Islet of Langerhans (tissue), 1 donor: ENCODE measurements around the gene KIAA1958.
A peak's percentile ranks its signal among the peaks of the same experiment; 100 is the strongest.

Experiments
- FAIRE-seq: peaks from one replicate; lab custom pipeline; 2011; peaks lifted over from hg19 to GRCh38; lab: Jason Lieb, UNC

Gene KIAA1958

DNA sequence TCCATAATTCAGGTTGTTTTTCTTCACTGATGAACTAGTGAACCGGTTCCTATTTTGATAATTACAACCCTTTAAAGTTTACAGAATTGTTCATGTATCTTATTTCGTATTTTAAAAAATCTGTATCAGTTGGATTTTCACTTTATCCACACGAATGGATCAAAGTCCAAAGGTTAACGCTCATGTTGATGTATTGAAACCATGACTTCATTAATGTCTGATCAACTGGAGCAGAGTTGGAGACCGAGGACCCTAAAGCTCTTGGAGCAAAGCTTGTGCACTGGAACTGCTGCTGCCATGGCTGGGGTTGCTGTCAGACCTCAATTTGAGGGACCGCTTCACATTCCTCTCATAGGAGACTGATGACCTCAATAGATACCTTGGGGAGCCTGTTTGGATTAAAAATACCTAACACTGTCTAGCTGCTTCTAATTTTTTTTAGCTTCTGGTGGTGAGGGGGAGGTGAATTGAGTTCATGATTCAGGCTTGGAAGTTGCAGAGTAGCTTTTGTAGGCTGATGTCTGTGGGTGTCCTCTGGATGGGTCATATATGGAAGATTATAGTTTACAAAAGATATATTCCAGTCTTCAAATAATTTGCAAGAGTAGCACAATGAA is 45.1 kb downstream of the KIAA1958 start:
- peak; percentile 83 for FAIRE-seq

DNA sequence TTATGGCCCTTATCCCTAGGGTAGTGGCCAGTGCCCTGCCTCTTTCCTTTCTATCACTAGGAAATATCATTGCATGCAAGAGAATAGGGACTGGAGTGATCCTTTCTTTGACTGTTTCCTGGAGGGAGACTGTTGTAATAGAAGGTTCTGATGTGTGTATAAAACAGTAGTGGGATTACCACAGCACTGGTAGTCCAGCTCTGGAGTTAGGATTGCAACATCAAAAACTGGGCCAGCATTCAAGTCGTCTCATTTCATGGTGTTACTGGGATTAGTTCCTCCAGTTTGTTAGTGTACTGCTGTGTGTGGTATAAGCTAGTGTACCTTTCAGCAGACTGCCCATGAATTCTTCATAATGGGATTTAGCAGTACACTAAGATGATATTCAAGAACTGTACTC is 45.8 kb downstream of the KIAA1958 start:
- no peak for FAIRE-seq

DNA sequence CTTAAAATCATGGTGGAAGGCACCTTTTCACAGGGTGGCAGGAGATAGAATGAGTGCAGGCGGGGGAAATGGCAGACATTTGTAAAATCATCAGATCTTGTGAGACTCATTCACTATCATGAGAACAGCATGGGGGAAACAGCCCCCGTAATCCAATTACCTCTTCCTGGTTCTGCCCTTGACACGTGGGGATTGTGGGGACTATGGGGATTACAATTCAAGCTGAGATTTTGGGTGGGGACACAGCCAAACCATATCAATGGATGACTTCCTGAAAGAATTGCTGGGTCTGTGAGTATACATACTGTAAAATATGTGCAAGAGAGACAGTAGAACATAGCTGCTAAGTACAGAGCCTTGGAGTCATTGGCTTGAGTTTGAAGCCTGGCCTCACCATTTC is 47.0 kb downstream of the KIAA1958 start:
- FAIRE-seq, result no peak

DNA sequence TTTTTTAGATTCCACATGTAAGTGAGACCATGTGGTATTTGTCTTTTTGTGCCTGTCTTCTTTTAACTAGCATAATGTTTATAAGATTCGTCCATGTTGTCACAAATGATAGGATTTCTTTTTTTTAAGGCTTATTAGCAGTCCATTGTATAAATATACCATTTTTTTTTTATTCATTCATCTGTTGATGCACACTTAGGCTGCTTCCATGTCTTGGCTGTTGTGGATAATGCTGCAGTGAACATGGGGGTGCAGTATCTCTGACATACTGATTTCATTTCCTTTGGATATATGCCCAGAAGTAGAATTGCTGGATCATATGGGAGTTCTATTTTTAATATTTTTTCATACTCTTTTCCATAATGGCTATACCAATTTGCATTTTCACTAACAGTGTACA is 48.7 kb downstream of the KIAA1958 start:
- FAIRE-seq, result no peak

DNA sequence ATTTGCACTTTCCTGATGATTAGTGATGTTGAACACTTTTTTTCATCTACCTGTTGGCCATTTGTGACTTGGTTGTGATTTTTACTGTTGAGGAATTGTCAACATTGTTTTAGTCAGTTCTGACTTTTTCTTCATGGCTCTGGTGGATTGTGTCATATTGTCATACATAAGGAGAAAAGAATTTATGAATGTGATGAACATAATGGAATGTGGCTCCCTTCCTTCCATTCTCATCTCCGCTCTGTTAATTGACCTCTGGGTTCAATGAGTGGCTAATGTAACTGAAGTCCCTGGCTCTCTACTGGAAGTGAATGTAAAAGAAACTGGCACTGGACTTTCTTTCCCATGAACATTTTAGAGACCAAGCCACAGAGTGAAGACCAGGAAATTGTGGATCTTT is 49.2 kb downstream of the KIAA1958 start:
- no peak for FAIRE-seq

DNA sequence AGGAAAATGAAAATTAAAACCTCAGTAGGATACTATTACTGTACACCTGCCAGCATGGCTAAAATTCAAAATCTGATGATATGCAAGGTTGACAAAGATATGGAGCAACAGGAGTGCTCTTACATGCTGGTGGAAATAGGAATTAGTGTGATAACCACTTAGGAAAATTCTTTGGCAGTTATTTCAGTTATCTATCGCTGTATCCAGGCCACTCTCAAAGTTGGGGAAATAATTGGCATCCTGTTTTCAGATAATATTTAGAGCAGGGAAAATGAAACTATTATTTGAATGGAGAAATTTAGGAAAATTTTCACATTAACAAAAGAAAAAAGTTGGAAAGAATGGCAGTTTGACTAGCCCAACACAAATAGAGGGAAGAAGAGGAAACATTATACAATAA is 50.9 kb downstream of the KIAA1958 start:
- FAIRE-seq, result no peak

DNA sequence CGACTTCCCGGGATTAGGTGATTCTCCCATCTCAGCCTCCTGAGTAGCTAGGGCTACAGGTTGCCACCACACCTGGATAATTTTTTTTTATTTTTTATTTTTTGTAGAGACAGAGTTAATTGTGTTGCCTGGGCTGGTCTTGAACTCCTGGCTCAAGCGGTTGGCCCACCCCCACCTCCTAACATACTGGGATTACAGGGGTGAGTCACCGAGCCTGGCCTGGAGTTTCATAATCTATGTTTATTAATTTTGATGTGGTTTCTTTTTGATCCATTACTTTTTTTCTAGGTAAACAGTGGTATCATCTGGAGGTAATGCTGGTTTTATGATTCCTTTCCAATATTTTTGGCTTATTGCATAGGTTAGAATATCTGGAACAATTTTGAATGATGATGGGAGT is 54.2 kb downstream of the KIAA1958 start:
- no peak for FAIRE-seq

DNA sequence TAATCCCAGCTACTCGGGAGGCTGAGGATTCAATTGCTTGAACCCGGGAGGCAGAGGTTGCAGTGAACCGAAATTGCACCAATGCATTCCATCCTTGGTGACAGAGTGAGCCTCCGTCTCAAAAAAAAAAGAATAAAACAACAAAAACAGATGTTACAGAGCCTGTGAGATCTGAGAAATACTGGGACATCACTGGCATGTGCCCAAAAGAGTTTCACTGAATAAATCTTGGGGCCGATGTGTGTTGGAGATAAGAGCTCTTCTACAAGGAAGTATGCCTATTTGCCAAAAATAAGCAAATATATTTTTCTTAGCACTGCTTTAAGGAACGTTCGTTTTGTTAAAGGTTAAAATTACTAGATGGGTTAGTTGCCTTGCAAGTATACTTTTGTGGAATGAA is 55.1 kb downstream of the KIAA1958 start:
- no peak for FAIRE-seq

DNA sequence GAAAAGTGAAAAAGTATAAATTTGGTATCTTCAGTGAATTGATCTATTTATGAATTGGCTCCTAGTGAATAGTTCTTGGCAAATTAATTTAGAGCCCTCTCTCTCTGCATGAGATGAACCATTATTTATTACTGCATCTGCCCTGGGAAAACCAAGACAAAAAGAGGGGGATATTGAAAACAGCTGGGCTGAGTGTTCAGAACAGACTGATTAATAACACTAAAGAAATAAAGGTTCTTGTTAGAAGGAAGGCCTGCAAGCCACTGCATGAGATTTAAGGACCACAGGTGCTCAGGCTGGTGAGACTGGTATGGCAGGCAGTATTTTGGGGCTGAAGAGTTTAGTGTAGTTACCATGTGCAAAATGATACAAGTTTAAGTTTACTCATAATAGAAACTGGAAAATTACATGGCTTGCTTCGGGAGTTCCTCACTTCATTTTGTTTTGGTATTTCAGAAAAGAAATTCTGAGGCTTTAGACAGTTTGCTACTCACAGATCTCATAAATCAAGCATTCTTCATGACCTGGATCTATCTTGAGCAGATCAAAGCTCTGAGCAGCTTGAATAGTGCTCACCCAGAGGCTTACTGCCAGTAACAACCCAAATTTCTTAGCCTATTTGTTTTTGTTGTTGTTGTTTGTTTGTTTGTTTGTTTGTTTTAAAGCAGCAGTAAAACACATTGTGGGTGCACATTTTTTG is 56.1 kb downstream of the KIAA1958 start:
- no peak for FAIRE-seq

DNA sequence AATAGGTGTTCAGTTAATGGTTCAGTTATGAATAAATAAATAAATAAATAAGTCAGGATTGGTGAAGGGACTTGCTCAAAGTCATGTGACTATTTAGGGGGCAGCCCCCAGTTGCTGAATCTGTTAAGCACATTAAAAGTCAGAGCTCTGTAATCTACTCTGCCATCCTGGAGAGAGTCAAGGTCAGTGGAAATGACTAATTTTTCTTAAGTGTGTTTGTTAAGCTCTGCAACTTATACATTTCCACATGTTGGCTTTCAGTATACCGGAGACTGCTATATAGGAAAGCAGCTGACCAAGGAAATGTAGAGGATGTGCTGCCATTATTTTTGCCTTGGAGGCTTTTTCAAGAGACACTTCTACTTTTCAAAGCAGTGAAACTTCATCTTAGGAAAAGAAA is 57.9 kb downstream of the KIAA1958 start:
- FAIRE-seq, result no peak

DNA sequence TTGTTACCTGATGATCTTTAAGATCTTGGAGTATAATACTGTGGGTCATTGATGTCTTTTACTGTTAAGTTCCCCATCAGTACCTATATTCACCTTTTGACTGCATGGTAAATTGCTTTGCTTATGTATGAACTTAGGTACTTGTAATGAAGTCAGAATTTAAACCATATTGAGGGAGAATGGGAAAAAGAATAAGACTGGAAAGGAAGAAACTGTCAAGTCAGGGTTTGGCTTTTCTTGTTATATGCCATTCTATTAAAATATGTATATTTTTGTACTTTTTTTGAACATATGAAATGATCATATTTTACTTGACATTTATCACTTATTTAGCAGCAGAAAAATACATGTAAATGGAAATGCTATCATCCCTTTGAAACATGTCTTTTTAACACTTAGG is 58.6 kb downstream of the KIAA1958 start:
- FAIRE-seq, result no peak

DNA sequence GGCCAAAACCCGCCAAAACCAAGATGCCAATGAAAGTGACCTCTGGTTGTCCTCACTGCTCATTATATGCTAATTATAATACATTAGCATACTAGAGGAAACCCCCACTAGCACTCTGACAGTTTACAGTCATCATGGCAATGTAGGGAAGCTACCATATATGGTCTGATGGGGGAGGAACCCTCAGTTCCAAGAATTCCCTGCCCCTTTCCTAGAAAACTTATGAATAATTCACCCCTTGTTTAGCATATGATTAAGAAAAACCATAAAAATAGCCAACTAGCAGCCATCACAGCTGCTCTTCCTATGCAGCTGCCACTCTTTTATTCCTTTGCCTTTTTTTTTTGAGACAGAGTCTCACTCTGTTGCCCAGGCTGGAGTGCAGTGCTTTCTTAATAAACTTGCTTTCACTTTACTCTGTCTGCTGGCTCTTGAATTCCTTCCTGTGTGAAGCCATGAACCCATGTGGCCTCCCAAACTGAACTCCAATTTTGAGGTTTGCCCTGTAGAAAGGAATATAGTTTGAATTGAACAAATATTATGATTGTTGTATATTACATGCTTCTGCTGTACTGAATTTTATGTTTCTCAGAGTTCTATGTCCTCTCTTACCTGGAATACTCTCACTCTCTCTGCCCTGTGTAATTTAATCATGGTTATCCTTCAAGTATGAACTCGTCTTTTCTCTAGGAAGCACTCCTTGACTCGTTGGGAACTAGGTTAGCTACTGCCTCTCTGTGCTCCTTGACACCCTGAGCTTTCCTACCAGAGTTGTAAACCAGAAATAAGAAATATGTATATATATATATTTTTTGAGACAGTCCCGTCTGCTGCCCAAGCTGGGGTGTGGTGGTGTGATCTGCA is 59.8 kb downstream of the KIAA1958 start:
- FAIRE-seq, result no peak

DNA sequence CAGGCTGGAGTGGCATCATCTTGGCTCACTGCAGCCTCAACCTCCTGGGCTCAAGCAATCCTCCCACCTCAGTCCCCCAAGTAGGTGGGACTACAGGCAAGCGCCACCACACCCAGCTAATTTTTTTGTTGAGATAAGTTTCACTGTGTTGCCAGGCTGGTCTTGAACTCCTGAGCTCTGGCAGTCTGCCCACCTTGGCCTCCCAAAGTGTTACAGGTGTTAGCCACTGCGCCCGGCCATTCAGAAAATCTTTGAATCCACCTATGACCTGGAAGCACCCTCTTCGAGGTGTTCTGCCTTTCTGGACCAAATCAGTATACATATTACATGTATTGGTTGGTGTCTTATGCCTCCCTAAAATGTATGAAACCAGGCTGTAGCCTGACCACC is 61.4 kb downstream of the KIAA1958 start:
- no peak for FAIRE-seq

DNA sequence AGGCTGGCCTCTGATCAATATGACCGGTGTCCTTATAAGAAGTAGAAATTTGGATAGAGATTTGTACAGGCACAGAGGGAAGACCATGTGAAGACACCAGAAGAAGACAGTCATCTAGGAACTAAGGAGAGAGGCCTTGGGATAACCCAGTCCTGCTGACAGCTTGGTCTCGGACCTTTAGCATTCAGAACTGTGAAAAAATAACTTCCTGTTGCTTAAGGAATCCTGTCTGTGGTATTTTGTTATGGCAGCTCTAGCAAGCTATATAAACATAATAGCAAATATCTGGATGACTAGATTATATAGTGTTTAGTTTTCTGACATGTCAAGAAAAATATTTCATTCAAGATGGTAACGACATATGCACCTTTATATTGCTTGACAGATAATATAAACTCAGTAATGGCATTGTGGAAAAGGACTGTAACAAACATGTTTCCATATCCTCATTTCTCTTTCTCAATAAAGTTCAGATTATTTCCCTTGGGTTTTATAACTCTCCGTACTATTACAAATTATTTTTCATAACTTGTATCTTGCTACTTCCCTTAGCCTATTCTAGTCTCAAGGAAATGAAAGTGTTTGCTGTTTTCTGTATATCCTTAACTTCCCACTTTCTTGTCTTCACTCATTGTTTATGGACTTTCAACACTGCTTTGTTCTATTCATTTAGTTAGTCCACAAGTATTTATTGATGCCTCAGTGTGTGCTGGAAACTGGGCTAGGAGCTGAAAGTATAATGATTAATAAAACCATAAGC is 62.4 kb downstream of the KIAA1958 start:
- no peak for FAIRE-seq

DNA sequence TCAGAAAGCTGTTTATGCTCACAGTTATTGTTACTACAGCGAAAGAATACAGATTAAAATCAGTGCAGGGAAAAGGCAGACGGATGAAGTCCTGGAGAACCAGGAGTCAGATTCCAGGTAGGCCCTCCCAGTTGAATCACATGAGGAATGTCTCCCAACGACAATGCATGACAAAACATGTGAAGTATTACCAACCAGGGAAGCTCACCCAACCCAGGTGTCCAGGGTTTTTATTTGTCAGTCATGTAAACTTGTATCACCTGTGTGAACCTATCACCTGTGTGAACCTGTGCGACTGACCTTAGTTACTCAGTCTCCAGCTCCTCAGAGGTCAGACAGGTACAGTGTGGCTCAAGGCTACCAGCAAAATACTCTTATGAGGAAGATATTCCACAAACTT is 63.9 kb downstream of the KIAA1958 start:
- FAIRE-seq, result no peak

DNA sequence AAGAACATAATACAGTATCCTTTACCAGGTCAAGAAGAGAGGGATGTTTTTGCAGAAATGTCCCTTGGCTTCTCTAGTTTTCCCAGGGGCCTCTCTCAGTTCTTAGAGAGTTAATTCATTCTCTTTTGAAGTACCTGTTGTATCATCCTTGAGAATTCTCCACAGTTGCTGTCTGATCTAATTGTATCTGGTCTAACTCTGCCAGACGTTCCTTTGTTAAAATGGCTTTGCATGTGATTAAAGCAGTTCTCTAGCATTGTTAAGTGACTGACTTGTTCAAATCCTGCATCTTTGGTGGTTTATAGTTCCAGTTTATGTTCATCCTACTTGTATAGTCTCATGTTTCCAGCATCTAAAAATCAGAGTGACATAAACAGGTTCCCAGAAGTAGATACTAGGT is 65.0 kb downstream of the KIAA1958 start:
- no peak for FAIRE-seq

DNA sequence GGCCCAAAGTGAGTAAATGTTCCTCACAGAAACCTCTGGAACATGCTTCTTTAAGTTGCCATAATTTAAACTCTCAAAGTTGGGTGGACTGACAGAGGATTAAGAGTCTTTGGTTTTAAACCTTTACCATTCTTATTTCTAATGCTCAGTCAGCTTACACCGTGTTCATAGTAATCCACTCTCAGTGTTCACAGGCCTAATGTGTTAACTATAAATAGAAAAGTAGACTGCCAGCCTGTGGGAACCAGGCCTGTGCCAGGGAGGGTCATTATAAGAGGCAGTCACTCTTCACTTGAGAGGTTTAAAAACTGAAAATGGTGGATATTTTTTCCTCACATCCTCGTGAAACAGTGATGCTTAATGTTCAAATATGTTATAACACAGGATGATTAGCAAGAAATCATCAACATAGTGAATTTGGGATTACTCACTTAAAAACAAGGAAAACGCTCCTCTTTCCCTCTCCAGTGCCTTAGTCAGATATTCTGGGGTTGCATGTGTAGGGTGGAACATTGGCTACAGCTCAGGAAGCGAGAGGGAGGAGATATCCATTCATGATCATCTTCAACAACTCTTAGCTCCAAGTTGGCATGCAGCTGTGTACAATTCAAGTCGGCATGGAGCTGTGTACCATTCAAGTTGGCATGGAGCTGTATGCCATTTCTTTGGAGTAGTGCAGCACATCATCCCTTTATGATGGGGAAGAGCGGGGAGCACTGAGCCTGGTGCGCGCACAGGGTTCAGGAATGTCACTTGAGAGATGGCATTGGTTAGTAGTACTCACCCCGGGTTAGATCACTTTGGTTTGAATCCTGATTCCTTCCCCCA is 65.8 kb downstream of the KIAA1958 start:
- FAIRE-seq, result no peak

DNA sequence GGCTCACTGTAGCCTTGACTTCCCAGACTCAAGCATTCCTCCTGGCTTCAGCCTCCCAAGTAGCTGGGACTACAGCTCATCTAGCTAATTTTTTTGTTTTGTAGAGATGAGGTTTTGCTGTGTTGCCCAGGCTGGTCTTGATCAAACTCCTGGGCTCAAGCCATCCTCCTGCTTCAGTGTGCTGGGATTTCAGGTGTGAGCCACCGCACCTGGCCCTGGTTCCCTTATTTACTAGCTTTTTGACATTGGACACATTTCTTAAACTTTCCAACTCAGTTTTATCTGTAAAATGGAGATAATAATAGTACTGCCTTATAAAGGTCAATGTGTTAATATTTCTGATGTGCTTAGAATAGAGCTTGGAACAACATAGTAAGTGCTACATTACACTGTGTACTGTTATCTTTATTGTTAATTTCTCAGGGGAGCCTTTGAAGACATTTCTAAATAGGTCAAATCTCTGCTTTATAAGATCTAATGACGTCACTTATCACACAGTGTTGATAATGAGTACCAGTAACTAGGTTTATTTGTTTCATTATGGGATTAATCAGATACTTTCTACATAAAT is 66.7 kb downstream of the KIAA1958 start:
- no peak for FAIRE-seq

DNA sequence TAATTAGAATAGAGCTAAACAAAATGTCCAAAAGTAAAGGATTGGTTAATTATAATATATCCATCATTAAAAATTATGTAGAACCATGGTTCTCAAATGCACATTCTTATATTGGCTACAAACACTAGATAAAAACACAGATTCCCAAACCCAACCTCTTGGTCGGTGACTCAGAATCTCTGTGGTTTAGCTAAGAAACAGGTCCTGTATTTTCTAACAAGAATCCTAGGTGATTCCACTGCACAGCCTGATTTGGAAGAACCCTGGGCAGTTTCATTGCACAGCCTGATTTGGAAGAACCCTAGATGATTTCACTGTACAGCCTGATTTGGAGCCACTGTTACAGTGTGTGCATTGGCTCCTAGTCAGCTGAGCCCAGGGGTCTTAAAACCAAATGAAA is 67.9 kb downstream of the KIAA1958 start:
- no peak for FAIRE-seq

DNA sequence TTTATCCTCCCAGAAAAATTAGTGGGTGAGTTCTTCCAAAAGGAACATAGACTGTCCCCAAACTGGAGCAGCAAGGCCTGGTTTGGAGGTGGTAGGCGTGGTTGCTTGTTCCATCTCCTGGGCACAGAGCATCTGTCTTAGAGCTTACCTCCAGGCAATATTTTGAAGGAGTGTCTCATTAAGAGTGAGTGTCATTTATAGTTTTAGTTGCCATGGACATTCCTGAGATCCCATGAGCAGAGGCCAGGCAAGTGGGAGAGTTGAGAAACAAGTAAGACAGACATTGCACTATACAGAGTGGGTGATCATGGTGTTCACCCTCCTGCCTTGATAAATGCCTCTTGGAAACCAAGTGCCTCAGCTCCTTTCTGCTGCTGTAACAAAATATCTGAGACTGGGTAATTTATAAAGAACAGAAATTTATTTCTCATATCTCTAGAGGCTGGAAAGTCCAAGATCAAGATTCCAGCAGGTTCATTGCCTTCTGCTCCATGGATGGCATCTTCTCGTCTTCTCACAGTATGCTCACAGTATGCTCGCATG is 68.5 kb downstream of the KIAA1958 start:
- FAIRE-seq, result no peak

DNA sequence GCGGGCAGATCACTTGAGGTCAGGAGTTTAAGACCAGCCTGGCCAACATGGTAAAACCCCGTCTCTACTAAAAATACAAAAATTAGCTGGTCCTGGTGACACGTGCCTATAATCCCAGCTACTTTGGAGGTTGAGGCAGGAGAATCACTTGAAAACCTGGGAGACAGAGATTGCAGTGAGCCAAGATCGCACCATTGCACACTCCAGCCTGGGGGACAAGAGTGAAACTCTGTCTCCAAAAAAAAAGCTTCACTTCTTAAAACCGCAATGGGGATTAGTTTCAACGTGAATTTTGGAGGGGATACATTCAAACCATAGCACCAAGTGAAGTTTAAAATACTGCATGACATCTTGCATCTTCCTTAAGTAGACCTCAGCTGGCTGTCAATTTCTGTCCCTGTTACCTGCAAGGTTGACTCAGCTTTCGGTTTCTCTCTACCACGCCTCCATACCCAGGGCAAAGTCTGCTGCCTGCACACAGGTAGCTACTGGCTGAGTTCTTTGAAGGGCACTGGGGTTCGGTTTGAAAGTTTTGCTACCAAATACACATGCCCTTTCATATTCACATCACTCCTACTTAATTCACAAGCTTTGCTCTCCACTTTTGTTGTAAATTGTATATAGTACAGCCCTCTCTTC is 69.3 kb downstream of the KIAA1958 start:
- no peak for FAIRE-seq
